DMS 273 (cell line): ENCODE data around the gene SEPTIN3.
"Not testable (repeated sequence)": the region's sequence is repeated elsewhere in the genome, so short reads cannot be mapped to it uniquely, and the experiment has no call there.

Experiments used
- DNase-seq: peaks from one replicate; lab custom pipeline; 2025; ENCODE audit not compliant: unreplicated experiment; lab: John Stamatoyannopoulos, UW

Gene SEPTIN3

GRCh38 chr22:41939981-41940831 is 29.0 kb upstream of the SEPTIN3 start:
- peak; percentile 32 for DNase-seq

GRCh38 chr22:41940832-41941765 is 28.1 kb upstream of the SEPTIN3 start:
- DNase-seq, result peak; percentile 80

GRCh38 chr22:41943661-41944209 is 25.5 kb upstream of the SEPTIN3 start:
- DNase-seq, result no peak

GRCh38 chr22:41946629-41947423 is 22.4 kb upstream of the SEPTIN3 start, which contains the start of gene CENPM:
CENPM (minus strand) TSS chr22:41947152; CDS start chr22:41947076, 76 bp downstream.
- DNase-seq, result peak; percentile 96

- DNase-seq, result peak; percentile 18
Measured at GRCh38 chr22:41947424-41948080, 21.7 kb upstream of the SEPTIN3 start.

GRCh38 chr22:41948142-41948541 is 21.1 kb upstream of the SEPTIN3 start:
- no peak for DNase-seq

- DNase-seq, result not testable (repeated sequence)
Measured at GRCh38 chr22:41948928-41949296, 20.3 kb upstream of the SEPTIN3 start.

GRCh38 chr22:41949297-41949965 is 19.8 kb upstream of the SEPTIN3 start:
- DNase-seq, result no peak

- DNase-seq, result peak; percentile 42
Measured at GRCh38 chr22:41951898-41952474, 17.3 kb upstream of the SEPTIN3 start, which contains the start of gene SMIM45. SMIM45 (plus strand) TSS chr22:41952150.

GRCh38 chr22:41952713-41953112 is 16.5 kb upstream of the SEPTIN3 start:
- DNase-seq, result no peak

GRCh38 chr22:41957941-41958556 is 11.2 kb upstream of the SEPTIN3 start:
- no peak for DNase-seq

GRCh38 chr22:41963453-41964111 is 5.7 kb upstream of the SEPTIN3 start:
- DNase-seq, result no peak

GRCh38 chr22:41964112-41964491 is 5.1 kb upstream of the SEPTIN3 start:
- DNase-seq, result no peak

GRCh38 chr22:41966225-41966606 is 3.0 kb upstream of the SEPTIN3 start:
- DNase-seq, result no peak

- peak; percentile 80 for DNase-seq
Measured at GRCh38 chr22:41966607-41967240, 2.5 kb upstream of the SEPTIN3 start.

GRCh38 chr22:41968601-41969000 is 642 bp upstream of the SEPTIN3 start:
- peak; percentile 29 for DNase-seq

- DNase-seq, result no peak
Measured at GRCh38 chr22:41970601-41971000, 1.4 kb downstream of the SEPTIN3 start.

- DNase-seq, result no peak
Measured at GRCh38 chr22:41971431-41971830, 2.2 kb downstream of the SEPTIN3 start.
